Measurements from ENCODE around the gene HELQ. TPM values are rescaled to one million over a fixed set of nuclear protein-coding genes. Genes with fewer than 3 reads are reported as not detected.

The HELQ gene
- total and polyA plus RNA-seq, 2 of the 13 experiments (the other 11 are each of a cell fraction or from before 2014, with no cell fraction given), result 6.6 to 10.8 TPM

- TF ChIP-seq ARID5B (CRISPR knock-in tag; IDR thresholded peaks at IDR 0.05), result no peak; the same call in 1 of the 2 replicates
- no peak for TF ChIP-seq NFIC (IDR thresholded peaks at IDR 0.05; ENCODE audit: low read length)
- TF ChIP-seq WIZ (CRISPR knock-in tag; IDR thresholded peaks at IDR 0.05), result no peak; the same call in 1 of the 2 replicates
- peak; percentile 73; the same call in 1 of the 2 replicates for TF ChIP-seq BRCA1 (CRISPR knock-in tag; IDR thresholded peaks at IDR 0.05)
- peak; percentile 92; the same call in 1 of the 2 replicates for TF ChIP-seq ZNF598 (CRISPR knock-in tag; IDR thresholded peaks at IDR 0.05; ENCODE audit: borderline replicate concordance)
- peak; percentile 65; the same call in 1 of the 2 replicates for TF ChIP-seq ZNF788 (CRISPR knock-in tag; IDR thresholded peaks at IDR 0.05; ENCODE audit: borderline replicate concordance)
- no peak for TF ChIP-seq SNRNP70 (IDR thresholded peaks at IDR 0.05; ENCODE audit: low read depth, low read length)
- TF ChIP-seq NR2F1 (CRISPR knock-in tag; IDR thresholded peaks at IDR 0.05), result no peak
- peak; percentile 53; the same call in 1 of the 2 replicates for TF ChIP-seq ZNF446 (CRISPR knock-in tag; IDR thresholded peaks at IDR 0.05)
- peak; percentile 58 for TF ChIP-seq HOXA9 (CRISPR knock-in tag; IDR thresholded peaks at IDR 0.05; ENCODE audit: borderline replicate concordance)
- TF ChIP-seq ZNF44 (CRISPR knock-in tag; IDR thresholded peaks at IDR 0.05), result 0 out of 2 replicates have a peak, but pooled peaks have one; percentile 60
- peak; percentile 98 for TF ChIP-seq ZNF777 (CRISPR knock-in tag; IDR thresholded peaks at IDR 0.05)
- 0 out of 2 replicates have a peak, but pooled peaks have one; percentile 22 for TF ChIP-seq RAD21 (CRISPR knock-in tag; IDR thresholded peaks at IDR 0.05)
- no peak for TF ChIP-seq ZNF75D (CRISPR knock-in tag; IDR thresholded peaks at IDR 0.05; ENCODE audit: borderline replicate concordance)
- TF ChIP-seq MNT (IDR thresholded peaks at IDR 0.05), result 0 out of 2 replicates have a peak, but pooled peaks have one; percentile 3
- peak; percentile 79 for TF ChIP-seq PHF8 (CRISPR knock-in tag; IDR thresholded peaks at IDR 0.05)
- TF ChIP-seq NFKBIZ (CRISPR knock-in tag; IDR thresholded peaks at IDR 0.05), result 0 out of 2 replicates have a peak, but pooled peaks have one; percentile 62
- TF ChIP-seq ZNF724P (CRISPR knock-in tag; IDR thresholded peaks at IDR 0.05; ENCODE audit: borderline replicate concordance), result peak; percentile 85; the same call in 1 of the 2 replicates
- peak; percentile 83 for TF ChIP-seq GABPB1 (CRISPR knock-in tag; IDR thresholded peaks at IDR 0.05)
- no peak for TF ChIP-seq ATM (IDR thresholded peaks at IDR 0.05; ENCODE audit: borderline replicate concordance)
- TF ChIP-seq MAZ (IDR thresholded peaks at IDR 0.05; ENCODE audit: borderline replicate concordance, low read depth, low read length), result peak; percentile 68
- TF ChIP-seq MAZ (CRISPR knock-in tag; IDR thresholded peaks at IDR 0.05; ENCODE audit: low read depth), result peak; percentile 92
- TF ChIP-seq ZEB1 (IDR thresholded peaks at IDR 0.05; ENCODE audit: insufficient replicate concordance, low read depth), result no peak
Measured at GRCh38 chr4:83484500-83485461, 29.2 kb upstream of the HELQ start, which contains the start of gene ABRAXAS1 (continued).
